Panc1 (cell line): ENCODE results near the gene FBXW8. TPM values are rescaled to one million over a fixed set of nuclear protein-coding genes. Genes with fewer than 3 reads are reported as not detected.

Source experiments
- ATAC-seq: fragments of 200-7000 bp; cut with Tn5 transposase; 2 replicates; pipeline ENCODE4 v1.9.1; 2020; ENCODE audit warnings: mild to moderate bottlenecking, moderate library complexity
- BruUV-seq: library from RNA; stranded (reverse); fragments of 400-500 nt; replicated peaks from 2 replicates; lab custom pipeline; 2021; lab: Mats Ljungman, UMichigan
- CTCF ChIA-PET: fragments of 300-600 bp; sonication (Branson Sonifier 250); formaldehyde crosslinking; loops from one replicate; lab custom pipeline; 2022; ENCODE audit warnings: antibody characterized with exemption; lab: Charles Lee
- POLR2A ChIA-PET: fragments of 300-600 bp; sonication (Branson Sonifier 250); formaldehyde crosslinking; loops from one replicate; lab custom pipeline; 2022; ENCODE audit warnings: antibody characterized with exemption; lab: Charles Lee
- DNase-seq: peaks from one replicate; pipeline ENCODE4 v3.0.0-alpha.2; 2010; ENCODE audit warnings: low read depth, low spot score
- H3K27ac ChIP-seq: 2 replicates; pipeline ENCODE4 v1.5.1; 2011; ENCODE audit warnings: mild to moderate bottlenecking, low read length, inconsistent platforms
- H3K27me3 ChIP-seq: fragments of 200-500 bp; sonication (Bioruptor generic); 2 replicates; pipeline ENCODE4 v1.6.0; 2014; ENCODE audit warnings: low read length, inconsistent platforms; ENCODE audit not compliant: control insufficient read depth, insufficient read depth
- H3K36me3 ChIP-seq: fragments of 200-500 bp; sonication (Bioruptor generic); 2 replicates; pipeline ENCODE4 v1.5.1; 2014; ENCODE audit warnings: inconsistent platforms, mild to moderate bottlenecking, low read length, moderate library complexity; ENCODE audit not compliant: control insufficient read depth, insufficient read depth
- H3K4me1 ChIP-seq: 2 replicates; pipeline ENCODE4 v1.5.1; 2011; ENCODE audit warnings: inconsistent platforms, mild to moderate bottlenecking, low read length, moderate library complexity; ENCODE audit not compliant: control insufficient read depth, insufficient read depth
- H3K4me3 ChIP-seq, 2 experiments: 2 replicates each; pipeline ENCODE4 v1.5.1; 2011 to 2012; ENCODE audit warnings: low read depth in 2 of 2, low read length in 2 of 2, mild to moderate bottlenecking in 2 of 2, inconsistent platforms in 1 of 2, moderate library complexity in 1 of 2
- H3K9me3 ChIP-seq: fragments of 200-500 bp; sonication (Bioruptor generic); 2 replicates; pipeline ENCODE4 v1.5.1; 2014; ENCODE audit warnings: low read depth, mild to moderate bottlenecking, inconsistent platforms, low read length, moderate library complexity; ENCODE audit not compliant: control insufficient read depth, insufficient read depth
- CTCF ChIP-seq: fragments of 450-650 bp; IDR thresholded peaks from 2 replicates; pipeline ENCODE4 v1.5.1; 2017; ENCODE audit warnings: mild to moderate bottlenecking
- POLR2AphosphoS5 ChIP-seq: IDR thresholded peaks from 2 replicates; pipeline ENCODE4 v1.6.1; 2012; ENCODE audit warnings: mild to moderate bottlenecking, low read depth, low read length, moderate library complexity
- REST ChIP-seq, 2 experiments: IDR thresholded peaks; 2 replicates each; pipeline ENCODE4 v1.6.1; 2011 to 2012; ENCODE audit warnings: low read depth in 2 of 2, control low read depth in 1 of 2, low read length in 1 of 2, mild to moderate bottlenecking in 1 of 2, moderate library complexity in 1 of 2; ENCODE audit not compliant: insufficient read depth in 1 of 2
- SIN3A ChIP-seq: IDR thresholded peaks from 2 replicates; pipeline ENCODE4 v1.6.1; 2012; ENCODE audit warnings: low read depth, mild to moderate bottlenecking, low read length, moderate library complexity, borderline replicate concordance; ENCODE audit not compliant: insufficient read depth
- TCF7L2 ChIP-seq: IDR thresholded peaks from 2 replicates; pipeline ENCODE4 v1.6.1; 2011; ENCODE audit warnings: mild to moderate bottlenecking, low read depth, low read length, inconsistent platforms
- in situ Hi-C: cut with HindIII; loops from 2 replicates; pipeline ENCODE4 v1.10.0; 2016; ENCODE audit warnings: low sequenced_read_pairs, low pct_unique_long_range_greater_than_20kb
- intact Hi-C: fragments of 100-400 bp; cut with micrococcal nuclease; formaldehyde crosslinking; loops from one replicate; pipeline ENCODE4 v1.10.0; 2022; ENCODE audit not compliant: unreplicated experiment
- total RNA-seq: library from RNA; stranded (reverse); gene quantifications from one replicate; pipeline ENCODE4 v1.2.1, GENCODE V29; 2021; ENCODE audit not compliant: unreplicated experiment

Gene FBXW8
- total RNA-seq, 1 experiment from 2014 or later: 18.0 TPM

GRCh38 chr12:116959845-116960514 is 49.2 kb downstream of the FBXW8 start:
- no TSS peak for BruUV-seq
- Histone ChIP-seq H3K27ac (no peak overlapping the region), H3K9me3 (no peaks in the 10 kb centered on the region), H3K4me3 (no peak overlapping the region), H3K27me3 (no peaks in the 10 kb centered on the region), H3K36me3 (no peaks in the 10 kb centered on the region; the same call in 1 of the 2 replicates), H3K4me1 (no peaks in the 10 kb centered on the region)
- POLR2A ChIA-PET: no interaction called here
- no peak for ATAC-seq
- TF ChIP-seq TCF7L2 (no peak), POLR2AphosphoS5 (no peak), SIN3A (no peak), CTCF (no peak), REST (IDR thresholded peaks at IDR 0.05; ENCODE audit: insufficient read depth in 1 of 2, low read depth in 2 of 2, low read length in 1 of 2) (no peak)
- in situ Hi-C loops (no loop called here), intact Hi-C loops (no loop called here)
- no peak for DNase-seq
- CTCF ChIA-PET: no interaction called here

GRCh38 chr12:116962197-116962596 is 51.4 kb downstream of the FBXW8 start:
- no peak for ATAC-seq
- intact Hi-C loops: no loop called here
- Histone ChIP-seq H3K27me3 (no peaks in the 10 kb centered on the region), H3K9me3 (no peaks in the 10 kb centered on the region), H3K4me1 (no peaks in the 10 kb centered on the region), H3K4me3 (no peak overlapping the region), H3K27ac (no peak overlapping the region), H3K36me3 (no peaks in the 10 kb centered on the region; the same call in 1 of the 2 replicates)
- no peak for TF ChIP-seq TCF7L2
- TF ChIP-seq POLR2AphosphoS5: no peak
- no peak for TF ChIP-seq REST (IDR thresholded peaks at IDR 0.05; ENCODE audit: insufficient read depth in 1 of 2, low read depth in 2 of 2, low read length in 1 of 2)
- no peak for TF ChIP-seq SIN3A
- no peak for TF ChIP-seq CTCF
- BruUV-seq: no TSS peak
- in situ Hi-C loops: no loop called here
- ChIA-PET POLR2A (no interaction called here), CTCF (no interaction called here)
- DNase-seq: no peak
